H9 (cell line): ENCODE data around the gene ARSI. TPM values are rescaled to one million over a fixed set of nuclear protein-coding genes. Genes with fewer than 3 reads are reported as not detected.

Experiments
- DNase-seq: peaks from one replicate; pipeline ENCODE4 v3.0.0-alpha.2; 2017
- H2AFZ ChIP-seq: one replicate; pipeline ENCODE4 v1.6.1; 2013; ENCODE audit warnings: mild to moderate bottlenecking, low read length, control low read depth, moderate library complexity
- H2AK5ac ChIP-seq: 2 replicates; pipeline ENCODE4 v1.6.1; 2013; ENCODE audit warnings: low read length, control low read depth, mixed read lengths; ENCODE audit not compliant: insufficient read length
- H2BK120ac ChIP-seq: one replicate; pipeline ENCODE4 v1.6.1; 2013; ENCODE audit warnings: low read depth, mild to moderate bottlenecking, low read length, control low read depth, inconsistent platforms; ENCODE audit not compliant: poor library complexity, severe bottlenecking
- H2BK12ac ChIP-seq: 2 replicates; pipeline ENCODE4 v1.6.1; 2013; ENCODE audit warnings: low read length, control low read depth, mixed read lengths, low read depth; ENCODE audit not compliant: insufficient read length
- H2BK15ac ChIP-seq: 2 replicates; pipeline ENCODE4 v1.6.1; 2013; ENCODE audit warnings: low read depth, low read length, control low read depth
- H2BK20ac ChIP-seq: one replicate; pipeline ENCODE4 v1.6.1; 2013; ENCODE audit warnings: low read depth, mild to moderate bottlenecking, low read length, control low read depth, inconsistent platforms; ENCODE audit not compliant: poor library complexity, severe bottlenecking
- H2BK5ac ChIP-seq: 2 replicates; pipeline ENCODE4 v1.6.1; 2013; ENCODE audit warnings: low read length, control low read depth, mixed read lengths; ENCODE audit not compliant: insufficient read length
- H3K14ac ChIP-seq: 2 replicates; pipeline ENCODE4 v1.6.1; 2013; ENCODE audit warnings: low read length, control low read depth; ENCODE audit not compliant: insufficient read depth
- H3K18ac ChIP-seq: 2 replicates; pipeline ENCODE4 v1.6.1; 2013; ENCODE audit warnings: low read depth, mild to moderate bottlenecking, mixed read lengths, low read length, control low read depth; ENCODE audit not compliant: insufficient read length
- H3K23ac ChIP-seq: 2 replicates; pipeline ENCODE4 v1.6.1; 2013; ENCODE audit warnings: low read length, control low read depth, mixed read lengths, low read depth; ENCODE audit not compliant: insufficient read length
- H3K23me2 ChIP-seq: 2 replicates; pipeline ENCODE4 v1.6.1; 2013; ENCODE audit warnings: low read depth, mild to moderate bottlenecking, mixed read lengths, low read length, control low read depth; ENCODE audit not compliant: insufficient read length, poor library complexity, severe bottlenecking
- H3K27ac ChIP-seq: 2 replicates; pipeline ENCODE4 v1.5.1; 2013; ENCODE audit warnings: low read length, control low read depth, mixed read lengths, low read depth; ENCODE audit not compliant: insufficient read length
- H3K27me3 ChIP-seq: 2 replicates; pipeline ENCODE4 v1.6.1; 2013; ENCODE audit warnings: low read length, control low read depth, inconsistent platforms; ENCODE audit not compliant: insufficient read depth
- H3K4ac ChIP-seq: 2 replicates; pipeline ENCODE4 v1.6.1; 2013; ENCODE audit warnings: low read depth, mild to moderate bottlenecking, control low read depth, inconsistent platforms, low read length, moderate library complexity
- H3K4me1 ChIP-seq: 2 replicates; pipeline ENCODE4 v1.6.1; 2013; ENCODE audit warnings: low read length, control low read depth, inconsistent platforms; ENCODE audit not compliant: insufficient read depth
- H3K4me2 ChIP-seq: 2 replicates; pipeline ENCODE4 v1.6.1; 2013; ENCODE audit warnings: low read length, control low read depth, mixed read lengths; ENCODE audit not compliant: insufficient read length, insufficient read depth
- H3K56ac ChIP-seq: 2 replicates; pipeline ENCODE4 v1.6.1; 2013; ENCODE audit warnings: low read depth, mild to moderate bottlenecking, mixed read lengths, low read length, control low read depth; ENCODE audit not compliant: insufficient read length
- H3K79me1 ChIP-seq: 2 replicates; pipeline ENCODE4 v1.6.1; 2013; ENCODE audit warnings: low read depth, mild to moderate bottlenecking, moderate library complexity, low read length, control low read depth, inconsistent platforms; ENCODE audit not compliant: insufficient read depth, poor library complexity, severe bottlenecking
- H3K79me2 ChIP-seq: 2 replicates; pipeline ENCODE4 v1.6.1; 2013; ENCODE audit warnings: low read length, control low read depth, inconsistent platforms; ENCODE audit not compliant: insufficient read depth
- H3K9ac ChIP-seq: 2 replicates; pipeline ENCODE4 v1.6.1; 2013; ENCODE audit warnings: low read length, control low read depth, mixed read lengths; ENCODE audit not compliant: insufficient read length; ENCODE audit errors: extremely low read depth
- H3K9me3 ChIP-seq: one replicate; pipeline ENCODE4 v1.6.1; 2013; ENCODE audit warnings: low read depth, low read length, inconsistent platforms; ENCODE audit not compliant: control insufficient read depth
- H3T11ph ChIP-seq: one replicate; pipeline ENCODE4 v1.6.1; 2013; ENCODE audit warnings: mild to moderate bottlenecking, low read length, control low read depth, inconsistent platforms
- H4K20me1 ChIP-seq: one replicate; pipeline ENCODE4 v1.6.1; 2013; ENCODE audit not compliant: control insufficient read depth, insufficient read length, insufficient read depth
- H4K5ac ChIP-seq: 2 replicates; pipeline ENCODE4 v1.6.1; 2013; ENCODE audit warnings: low read depth, mild to moderate bottlenecking, mixed read lengths, low read length, control low read depth; ENCODE audit not compliant: insufficient read length
- H4K8ac ChIP-seq: replicated peaks from 2 replicates; pipeline ENCODE4 v1.6.1; 2013; ENCODE audit warnings: low read length, control low read depth, mixed read lengths, low read depth; ENCODE audit not compliant: insufficient read length
- H4K91ac ChIP-seq: 2 replicates; pipeline ENCODE4 v1.6.1; 2013; ENCODE audit warnings: low read depth, mild to moderate bottlenecking, moderate library complexity, mixed read lengths, low read length, control low read depth; ENCODE audit not compliant: insufficient read length
- H3K27ac Mint-ChIP-seq, 3 experiments: 2 replicates in 2 of 3; 3 replicates in 1 of 3; pipeline ENCODE4 v1.8.0; 2020 to 2021; ENCODE audit warnings: mixed read lengths in 3 of 3, mild to moderate bottlenecking in 1 of 3, moderate library complexity in 1 of 3
- H3K27me3 Mint-ChIP-seq: 2 replicates; pipeline ENCODE4 v1.8.0; 2021; ENCODE audit warnings: low read depth, mild to moderate bottlenecking, moderate library complexity, mixed read lengths
- H3K36me3 Mint-ChIP-seq, 3 experiments: 2 replicates in 2 of 3; 3 replicates in 1 of 3; pipeline ENCODE4 v1.8.0; 2020 to 2021; ENCODE audit warnings: low read depth in 3 of 3, mixed read lengths in 3 of 3; ENCODE audit not compliant: insufficient read depth in 1 of 3
- H3K4me1 Mint-ChIP-seq, 2 experiments: 2 replicates each; pipeline ENCODE4 v1.8.0; 2020; ENCODE audit warnings: mixed read lengths in 2 of 2
- H3K4me3 Mint-ChIP-seq, 2 experiments: 2 replicates in 1 of 2; 3 replicates in 1 of 2; pipeline ENCODE4 v1.8.0; 2020 to 2021; ENCODE audit warnings: mild to moderate bottlenecking in 2 of 2, mixed read lengths in 2 of 2, moderate library complexity in 1 of 2
- H3K9me3 Mint-ChIP-seq, 2 experiments: 2 replicates in 1 of 2; 3 replicates in 1 of 2; pipeline ENCODE4 v1.8.0; 2020; ENCODE audit warnings: mild to moderate bottlenecking in 2 of 2, mixed read lengths in 2 of 2, moderate library complexity in 1 of 2
- CTCF ChIP-seq: fragments of 200-600 bp; sonication (generic); conservative IDR thresholded peaks from 3 replicates; pipeline ENCODE4 v1.8.0; 2021; ENCODE audit warnings: antibody characterized with exemption, mild to moderate bottlenecking
- WGBS: extraction: QIAGEN DNeasy Blood & Tissue Kit; methylation state at CpG from one replicate; pipeline ENCODE4 v1.1.7; 2013; ENCODE audit warnings: missing lambda C conversion rate, low lambda C conversion rate, mixed read lengths; ENCODE audit not compliant: insufficient read length; ENCODE audit errors: extremely low coverage; 5-methylcytosine and 5-hydroxymethylcytosine counted together
- total RNA-seq: library from RNA; stranded (reverse); gene quantifications from 2 replicates; pipeline ENCODE4 v1.2.1, GENCODE V29; 2021

ARSI gene
- total RNA-seq, 1 experiment from 2014 or later = 1.7 TPM

DNA sequence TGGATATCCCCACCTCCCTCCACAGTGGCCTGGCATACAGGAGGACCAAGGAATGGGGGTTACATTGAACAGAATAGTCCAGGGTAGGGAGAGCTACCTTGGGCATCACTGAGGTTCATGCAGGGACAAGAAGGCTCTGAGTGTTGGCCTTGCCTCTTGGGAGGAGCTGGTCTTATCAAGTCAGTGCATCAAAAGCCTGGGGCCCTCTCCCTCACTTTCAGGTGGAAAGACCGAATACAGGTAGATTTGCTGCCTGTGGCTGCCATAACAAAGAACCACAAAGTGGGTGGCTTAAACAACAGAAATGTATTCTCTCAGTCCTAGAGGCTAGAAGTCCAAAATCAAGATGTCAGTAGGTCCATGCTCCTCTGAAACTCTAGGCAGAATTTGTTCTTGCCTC, 18.5 kb upstream of the ARSI start:
- H3K36me3 Mint-ChIP-seq = no peaks in the 10 kb centered on the region
- Histone ChIP-seq H3K27me3 (no peaks in the 10 kb centered on the region), H2BK120ac (no peak overlapping the region), H2BK12ac (no peak overlapping the region), H3K4me1 (0 out of 2 replicates have a peak, but pooled peaks cover 2% of the 10 kb centered on the region), H3K4ac (no peak overlapping the region), H2BK5ac (no peak overlapping the region), H3K27ac (no peak overlapping the region), H4K20me1 (no peaks in the 10 kb centered on the region), H3K23ac (no peak overlapping the region), H4K8ac (no peak overlapping the region), H2AFZ (no peak overlapping the region), H3K4me2 (no peak overlapping the region), H3K56ac (no peak overlapping the region), H4K5ac (no peak overlapping the region), H3K9me3 (no peaks in the 10 kb centered on the region), H3K79me2 (no peaks in the 10 kb centered on the region), H2BK15ac (no peak overlapping the region), H4K91ac (no peak overlapping the region), H3K18ac (no peak overlapping the region), H3K9ac (no peak overlapping the region), H3K23me2 (no peaks in the 10 kb centered on the region), H3K79me1 (no peaks in the 10 kb centered on the region), H2BK20ac (no peak overlapping the region), H3K14ac (no peak overlapping the region), H3T11ph (no peak overlapping the region), H2AK5ac (no peak overlapping the region)
- H3K4me1 Mint-ChIP-seq = peaks cover 15 to 17% of the 10 kb centered on the region in 2 experiments
- no peak overlapping the region for H3K4me3 Mint-ChIP-seq
- WGBS = no CpG with 5 or more reads among the region's 1 CpG
- no peak for TF ChIP-seq CTCF
- no peak overlapping the region; a peak in 1 of 7 replicates for H3K27ac Mint-ChIP-seq
- no peaks in the 10 kb centered on the region; the same call in none of the 2 replicates for H3K27me3 Mint-ChIP-seq
- DNase-seq = no peak
- no peaks in the 10 kb centered on the region for H3K9me3 Mint-ChIP-seq
